ENCODE measurements around the gene ANKRD18B. TPM values are rescaled to one million over a fixed set of nuclear protein-coding genes. Genes with fewer than 3 reads are reported as not detected.
"Not testable (repeated sequence)": the region's sequence is repeated elsewhere in the genome, so short reads cannot be mapped to it uniquely, and the experiment has no call there.

The ANKRD18B gene
- total RNA-seq, 8 experiments from 2014 or later: 0.51 to 5.2 (median 2.2) TPM

GRCh38 chr9:33597386-33597785 lies 73.3 kb downstream of the ANKRD18B start:
- H3K27ac ChIP-seq; H3K4me3 ChIP-seq; ATAC-seq (replicated peaks in 6 of 8); H3K4me1 ChIP-seq (replicated peaks in 1 of 2); in situ Hi-C loops (cut with MboI; ENCODE audit: low pct_unique_long_range_greater_than_20kb in 2 of 9, low sequenced_read_pairs in 9 of 9, unreplicated experiment in 9 of 9): not testable (repeated sequence)
- 29 to 100% (median 80%) methylated on average over 1 to 2 of the region's 3 CpGs; no CpG with 5 or more reads in 7 of the 10 experiments for WGBS, 10 experiments

DNA sequence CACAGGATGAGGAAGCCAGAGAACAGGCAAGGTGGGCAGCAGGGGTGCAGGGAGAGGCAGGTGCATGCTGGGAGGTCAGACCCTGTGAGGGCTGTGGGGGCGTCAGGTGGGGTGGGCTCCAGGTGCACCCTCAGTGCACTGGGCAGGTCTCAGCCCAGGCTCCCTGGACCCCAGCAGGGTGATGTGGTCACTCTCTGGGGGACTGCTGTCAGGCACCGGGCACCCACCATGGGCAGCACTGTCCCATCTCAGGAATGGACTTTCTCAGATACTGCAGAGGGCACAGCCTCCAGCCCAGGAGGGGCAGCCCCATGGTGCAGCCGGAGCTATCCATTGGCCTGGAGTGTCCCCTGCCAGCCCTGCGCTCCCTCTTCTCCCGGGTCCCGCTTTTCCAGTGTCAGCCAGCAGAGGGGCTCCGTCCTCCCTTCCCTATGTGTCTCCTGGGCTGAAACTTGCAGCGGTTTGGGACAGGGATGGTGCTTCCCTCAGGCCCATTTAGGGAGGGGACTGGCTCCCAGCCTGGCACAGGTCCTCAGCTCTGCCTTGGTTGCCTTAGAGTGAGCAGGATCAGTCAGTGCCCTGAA lies 74.8 kb downstream of the ANKRD18B start:
- H3K27ac ChIP-seq; H3K4me3 ChIP-seq; in situ Hi-C loops (cut with MboI; ENCODE audit: low pct_unique_long_range_greater_than_20kb in 2 of 9, low sequenced_read_pairs in 9 of 9, unreplicated experiment in 9 of 9); H3K4me1 ChIP-seq (replicated peaks in 1 of 2); ATAC-seq (replicated peaks in 6 of 8): not testable (repeated sequence)
- WGBS, 10 experiments: 50 to 67% (median 60%) methylated on average over 2 of the region's 8 CpGs; no CpG with 5 or more reads in 7 of the 10 experiments

DNA sequence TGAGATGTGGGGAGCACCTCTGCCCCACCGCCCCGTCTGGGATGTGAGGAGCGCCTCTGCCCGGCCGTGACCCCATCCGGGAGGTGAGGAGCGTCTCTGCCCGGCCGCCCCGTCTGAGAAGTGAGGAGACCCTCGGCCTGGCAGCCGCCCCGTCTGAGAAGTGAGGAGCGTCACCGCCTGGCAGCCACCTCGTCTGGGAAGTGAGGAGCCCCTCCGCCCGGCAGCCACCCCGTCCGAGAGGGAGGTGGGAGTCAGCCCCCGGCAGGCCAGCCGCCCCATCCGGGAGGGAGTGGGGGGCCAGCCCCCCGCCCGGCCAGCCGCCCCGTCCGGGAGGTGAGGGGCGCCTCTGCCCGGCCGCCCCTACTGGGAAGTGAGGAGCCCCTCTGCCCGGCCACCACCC lies 76.9 kb downstream of the ANKRD18B start:
- H3K4me3 ChIP-seq; H3K27ac ChIP-seq; ATAC-seq (replicated peaks in 6 of 8); H3K4me1 ChIP-seq (replicated peaks in 1 of 2): not testable (repeated sequence)
- whole genome bisulfite sequencing, 10 experiments: no CpG with 5 or more reads among the region's 32 CpGs
- in situ Hi-C loops (cut with MboI; ENCODE audit: low pct_unique_long_range_greater_than_20kb in 2 of 9, low sequenced_read_pairs in 9 of 9, unreplicated experiment in 9 of 9): loop anchor here in 2 of 9 experiments (25.0 kb wide), 2 partner anchors 111 to 136 kb away; no protein-coding TSS in a partner anchor

GRCh38 chr9:33604249-33604648 lies 80.2 kb downstream of the ANKRD18B start:
- in situ Hi-C loops (cut with MboI; ENCODE audit: low pct_unique_long_range_greater_than_20kb in 2 of 9, low sequenced_read_pairs in 9 of 9, unreplicated experiment in 9 of 9): loop anchor here in 2 of 9 experiments (25.0 kb wide), 2 partner anchors 108 to 133 kb away; no protein-coding TSS in a partner anchor
- not testable (repeated sequence) for H3K4me1 ChIP-seq (replicated peaks in 1 of 2); H3K27ac ChIP-seq; H3K4me3 ChIP-seq
- WGBS, 10 experiments: 17 to 80% (median 40%) methylated on average over 1 of the region's 3 CpGs; no CpG with 5 or more reads in 7 of the 10 experiments
- ATAC-seq (replicated peaks in 6 of 8): peak in 2 of 8 experiments; percentile 25 to 37

DNA sequence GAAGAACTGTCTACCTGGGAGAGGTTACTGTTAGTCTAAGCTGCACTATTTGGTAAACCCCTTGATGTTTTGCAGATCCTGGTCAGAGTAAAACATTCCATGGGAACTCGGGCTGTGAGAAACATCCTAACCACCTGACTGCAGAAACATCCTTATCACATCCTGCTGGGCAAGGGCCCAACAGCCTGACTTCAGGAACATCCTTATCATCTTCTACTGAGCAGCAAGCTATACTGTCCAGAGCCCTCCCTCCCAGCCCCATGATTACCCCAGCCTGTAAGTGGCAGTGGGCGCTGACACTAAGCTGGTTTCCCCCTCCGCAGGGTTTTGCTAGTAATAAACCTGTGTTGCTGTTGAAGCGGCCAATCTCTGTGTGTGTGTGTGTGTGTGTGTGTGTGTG lies 80.9 kb downstream of the ANKRD18B start:
- 17% methylated on average over 1 of the region's 4 CpGs; no CpG with 5 or more reads in 9 of the 10 experiments for WGBS, 10 experiments
- in situ Hi-C loops (cut with MboI; ENCODE audit: low pct_unique_long_range_greater_than_20kb in 2 of 9, low sequenced_read_pairs in 9 of 9, unreplicated experiment in 9 of 9): loop anchor here in 2 of 9 experiments (25.0 kb wide), 2 partner anchors 107 to 132 kb away; no protein-coding TSS in a partner anchor
- H3K4me3 ChIP-seq; H3K27ac ChIP-seq; H3K4me1 ChIP-seq (replicated peaks in 1 of 2); ATAC-seq (replicated peaks in 6 of 8): not testable (repeated sequence)

DNA sequence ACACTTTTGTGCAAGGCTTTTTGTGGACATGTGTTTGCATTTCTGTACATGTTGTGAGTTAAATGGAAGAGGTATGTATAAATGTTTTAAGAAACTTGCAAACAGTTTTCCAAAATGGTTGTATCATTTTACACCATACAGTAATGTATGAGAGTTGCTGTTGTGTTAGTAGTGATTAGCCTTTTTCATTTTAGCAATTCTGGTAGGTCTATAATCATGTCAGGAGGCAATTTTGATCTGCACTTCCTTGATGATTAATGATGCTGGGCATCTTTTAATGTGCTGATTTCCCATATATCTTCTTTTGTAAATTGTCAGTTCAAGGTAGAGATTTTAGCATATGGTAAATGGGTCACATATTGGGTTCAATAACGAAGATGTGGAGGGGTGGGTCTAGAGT lies 87.3 kb downstream of the ANKRD18B start:
- Histone ChIP-seq H3K27ac (no peak overlapping the region), H3K4me3 (no peak overlapping the region), H3K4me1 (replicated peaks in 1 of 2) (no peaks in the 10 kb centered on the region)
- WGBS, 10 experiments: 0 to 67% (median 10%) methylated on average over 1 of the region's 1 CpG; no CpG with 5 or more reads in 4 of the 10 experiments
- in situ Hi-C loops (cut with MboI; ENCODE audit: low pct_unique_long_range_greater_than_20kb in 2 of 9, low sequenced_read_pairs in 9 of 9, unreplicated experiment in 9 of 9): loop anchor here in 2 of 9 experiments (25.0 kb wide), 2 partner anchors 101 to 126 kb away; no protein-coding TSS in a partner anchor
- ATAC-seq (replicated peaks in 6 of 8): peak in 2 of 8 experiments; percentile 56 to 66

DNA sequence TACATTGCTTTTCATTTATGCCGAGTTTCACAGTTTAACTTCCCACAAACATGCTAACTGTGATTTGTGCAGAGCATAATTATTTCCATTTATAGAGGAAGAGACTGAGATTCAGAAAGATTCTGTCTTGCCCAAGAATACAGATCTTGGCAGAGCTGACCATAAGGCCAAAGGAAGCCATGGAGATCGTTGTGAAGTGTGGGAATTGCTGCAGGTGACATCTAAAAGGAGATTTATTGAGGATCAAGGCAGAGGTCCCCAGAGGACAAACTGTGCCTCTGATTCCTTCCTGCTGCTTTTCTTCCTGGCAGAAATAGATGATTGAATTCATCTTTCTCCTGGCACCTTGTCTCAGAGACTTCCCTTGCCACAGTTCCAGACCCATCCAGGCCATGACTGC lies 88.4 kb downstream of the ANKRD18B start:
- not testable (repeated sequence) for H3K4me1 ChIP-seq (replicated peaks in 1 of 2); H3K27ac ChIP-seq; H3K4me3 ChIP-seq; ATAC-seq (replicated peaks in 6 of 8)
- in situ Hi-C loops (cut with MboI; ENCODE audit: low pct_unique_long_range_greater_than_20kb in 2 of 9, low sequenced_read_pairs in 9 of 9, unreplicated experiment in 9 of 9): loop anchor here in 2 of 9 experiments (25.0 kb wide), 2 partner anchors 100 to 125 kb away; no protein-coding TSS in a partner anchor
- 17 to 100% (median 63%) methylated on average over 1 to 2 of the region's 2 CpGs; no CpG with 5 or more reads in 3 of the 10 experiments for whole genome bisulfite sequencing, 10 experiments

- no peak overlapping the region for H3K27ac ChIP-seq
- WGBS, 10 experiments: 4 to 90% (median 50%) methylated on average over 1 to 5 of the region's 7 CpGs; no CpG with 5 or more reads in 2 of the 10 experiments
- no peak overlapping the region for H3K4me3 ChIP-seq
- in situ Hi-C loops (cut with MboI; ENCODE audit: low pct_unique_long_range_greater_than_20kb in 2 of 9, low sequenced_read_pairs in 9 of 9, unreplicated experiment in 9 of 9): loop anchor here in 2 of 9 experiments (25.0 kb wide), 2 partner anchors 98 to 123 kb away; no protein-coding TSS in a partner anchor
- no peaks in the 10 kb centered on the region for H3K4me1 ChIP-seq (replicated peaks in 1 of 2)
- no peak for ATAC-seq (replicated peaks in 6 of 8)
These were observed 90.1 kb downstream of the ANKRD18B start for GRCh38 chr9:33614001-33614687.

DNA sequence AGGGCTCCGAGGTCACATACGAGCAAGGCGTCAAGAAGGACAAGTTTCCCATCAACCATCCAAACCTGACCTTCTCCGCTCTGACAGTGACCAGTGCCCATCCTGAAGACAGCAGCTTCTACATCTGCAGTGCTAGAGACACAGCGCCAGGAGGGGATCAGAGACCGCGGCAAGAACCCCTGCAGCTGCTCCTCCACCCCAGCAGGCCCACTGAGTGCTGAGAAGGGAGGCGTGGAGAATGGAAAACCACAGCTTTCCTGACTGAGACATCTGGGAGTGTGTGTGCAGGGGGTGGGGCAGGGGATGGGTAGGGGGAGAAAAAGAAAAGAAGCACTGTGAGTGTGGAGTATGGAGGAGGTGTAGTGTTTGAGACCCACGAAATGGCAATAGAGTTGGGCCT lies 94.3 kb downstream of the ANKRD18B start:
- not testable (repeated sequence) for H3K27ac ChIP-seq; ATAC-seq (replicated peaks in 6 of 8); H3K4me1 ChIP-seq (replicated peaks in 1 of 2); H3K4me3 ChIP-seq
- in situ Hi-C loops (cut with MboI; ENCODE audit: low pct_unique_long_range_greater_than_20kb in 2 of 9, low sequenced_read_pairs in 9 of 9, unreplicated experiment in 9 of 9): loop anchor here in 2 of 9 experiments (25.0 kb wide), 2 partner anchors 94 to 119 kb away; no protein-coding TSS in a partner anchor
- WGBS, 10 experiments: 40 to 100% (median 86%) methylated on average over 1 to 5 of the region's 9 CpGs; no CpG with 5 or more reads in 6 of the 10 experiments

GRCh38 chr9:33619666-33620404 lies 95.8 kb downstream of the ANKRD18B start:
- H3K4me1 ChIP-seq (replicated peaks in 1 of 2): no peaks in the 10 kb centered on the region
- 41 to 100% (median 70%) methylated on average over 1 to 3 of the region's 3 CpGs for WGBS, 10 experiments
- peak; percentile 36 to 76 (median 64) for ATAC-seq (replicated peaks in 6 of 8)
- H3K4me3 ChIP-seq: no peak overlapping the region
- in situ Hi-C loops (cut with MboI; ENCODE audit: low pct_unique_long_range_greater_than_20kb in 2 of 9, low sequenced_read_pairs in 9 of 9, unreplicated experiment in 9 of 9): loop anchor here in 3 of 9 experiments (10.0 to 25.0 kb wide), 3 partner anchors 92 to 117 kb away; no protein-coding TSS in a partner anchor
- no peak overlapping the region for H3K27ac ChIP-seq

DNA sequence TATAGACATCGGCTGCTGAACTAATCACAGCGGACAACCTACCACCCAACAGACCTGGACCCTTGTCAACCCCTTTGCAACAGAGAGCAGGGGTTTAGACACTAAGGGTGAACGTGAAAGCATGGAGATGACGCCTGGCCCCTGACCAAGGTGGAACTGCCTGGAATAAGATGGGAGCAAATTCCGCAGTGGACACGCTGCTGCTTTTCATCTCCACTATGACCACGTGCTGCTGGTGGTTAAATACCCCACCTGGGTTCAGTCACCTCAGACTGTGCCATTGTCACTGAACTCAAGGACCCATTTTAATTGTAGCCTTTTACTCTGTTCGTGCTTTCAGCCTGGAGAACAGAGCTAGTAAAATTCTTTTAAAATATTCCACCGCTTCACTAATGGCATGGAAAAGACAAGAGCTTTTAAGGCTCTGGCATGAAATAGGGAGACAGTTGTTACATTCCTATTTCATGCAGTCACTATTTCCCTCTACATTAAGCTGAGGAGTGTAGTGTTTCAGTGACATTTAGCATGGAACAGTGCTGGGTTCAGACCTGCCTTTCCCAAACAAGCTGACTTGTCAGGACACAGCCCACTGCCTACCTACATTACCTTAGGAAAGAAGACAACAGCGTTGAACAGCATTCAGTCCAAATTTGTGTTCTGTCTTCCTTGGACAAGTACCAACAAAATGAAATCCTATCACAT lies 96.8 kb downstream of the ANKRD18B start:
- peak in 6 of 8 experiments; percentile 32 to 67 (median 40) for ATAC-seq (replicated peaks in 6 of 8)
- Histone ChIP-seq H3K4me1 (replicated peaks in 1 of 2) (no peaks in the 10 kb centered on the region), H3K27ac (no peak overlapping the region), H3K4me3 (no peak overlapping the region)
- in situ Hi-C loops (cut with MboI; ENCODE audit: low pct_unique_long_range_greater_than_20kb in 2 of 9, low sequenced_read_pairs in 9 of 9, unreplicated experiment in 9 of 9): loop anchor here in 3 of 9 experiments (10.0 to 25.0 kb wide), 3 partner anchors 91 to 116 kb away; no protein-coding TSS in a partner anchor
- 40 to 100% (median 72%) methylated on average over 1 to 7 of the region's 10 CpGs for WGBS, 10 experiments

Measured in motor neuron (in vitro differentiated cells).